Measurements from ENCODE around the gene SIN3B.

SIN3B gene

DNA sequence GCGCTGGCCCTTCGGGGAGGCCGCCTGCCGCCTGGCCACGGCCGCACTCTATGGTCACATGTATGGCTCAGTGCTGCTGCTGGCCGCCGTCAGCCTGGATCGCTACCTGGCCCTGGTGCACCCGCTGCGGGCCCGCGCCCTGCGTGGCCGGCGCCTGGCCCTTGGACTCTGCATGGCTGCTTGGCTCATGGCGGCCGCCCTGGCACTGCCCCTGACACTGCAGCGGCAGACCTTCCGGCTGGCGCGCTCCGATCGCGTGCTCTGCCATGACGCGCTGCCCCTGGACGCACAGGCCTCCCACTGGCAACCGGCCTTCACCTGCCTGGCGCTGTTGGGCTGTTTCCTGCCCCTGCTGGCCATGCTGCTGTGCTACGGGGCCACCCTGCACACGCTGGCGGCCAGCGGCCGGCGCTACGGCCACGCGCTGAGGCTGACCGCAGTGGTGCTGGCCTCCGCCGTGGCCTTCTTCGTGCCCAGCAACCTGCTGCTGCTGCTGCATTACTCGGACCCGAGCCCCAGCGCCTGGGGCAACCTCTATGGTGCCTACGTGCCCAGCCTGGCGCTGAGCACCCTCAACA lies 60.8 kb downstream of the SIN3B start:
- FAIRE-seq: no peak

DNA sequence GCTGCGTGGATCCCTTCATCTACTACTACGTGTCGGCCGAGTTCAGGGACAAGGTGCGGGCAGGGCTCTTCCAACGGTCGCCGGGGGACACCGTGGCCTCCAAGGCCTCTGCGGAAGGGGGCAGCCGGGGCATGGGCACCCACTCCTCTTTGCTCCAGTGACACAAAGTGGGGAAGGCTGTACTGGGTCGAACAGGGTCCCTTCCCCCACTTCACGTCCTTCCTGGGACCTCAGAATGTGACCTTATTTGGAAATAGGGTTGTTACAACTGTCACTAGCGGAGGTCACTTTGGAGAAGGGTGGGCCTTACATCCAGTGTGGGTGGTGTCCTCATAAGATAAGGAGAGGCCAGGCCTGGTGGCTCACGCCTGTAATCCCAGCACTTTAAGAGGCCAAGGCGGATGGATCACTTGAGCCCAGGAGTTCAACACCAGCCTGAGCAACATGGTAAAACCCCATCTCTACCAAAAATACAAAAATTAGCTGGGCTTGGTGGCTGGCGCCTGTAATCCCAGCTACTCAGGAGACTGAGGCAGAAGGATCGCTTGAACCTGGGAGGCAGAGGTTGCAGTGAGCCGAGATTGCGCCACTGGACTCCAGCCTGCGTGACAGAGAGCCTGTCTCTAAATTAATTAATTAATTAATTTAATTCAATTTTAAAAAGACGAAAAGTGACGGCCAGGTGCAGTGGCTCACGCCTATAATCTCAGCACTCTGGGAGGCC lies 61.4 kb downstream of the SIN3B start:
- no peak for FAIRE-seq

DNA sequence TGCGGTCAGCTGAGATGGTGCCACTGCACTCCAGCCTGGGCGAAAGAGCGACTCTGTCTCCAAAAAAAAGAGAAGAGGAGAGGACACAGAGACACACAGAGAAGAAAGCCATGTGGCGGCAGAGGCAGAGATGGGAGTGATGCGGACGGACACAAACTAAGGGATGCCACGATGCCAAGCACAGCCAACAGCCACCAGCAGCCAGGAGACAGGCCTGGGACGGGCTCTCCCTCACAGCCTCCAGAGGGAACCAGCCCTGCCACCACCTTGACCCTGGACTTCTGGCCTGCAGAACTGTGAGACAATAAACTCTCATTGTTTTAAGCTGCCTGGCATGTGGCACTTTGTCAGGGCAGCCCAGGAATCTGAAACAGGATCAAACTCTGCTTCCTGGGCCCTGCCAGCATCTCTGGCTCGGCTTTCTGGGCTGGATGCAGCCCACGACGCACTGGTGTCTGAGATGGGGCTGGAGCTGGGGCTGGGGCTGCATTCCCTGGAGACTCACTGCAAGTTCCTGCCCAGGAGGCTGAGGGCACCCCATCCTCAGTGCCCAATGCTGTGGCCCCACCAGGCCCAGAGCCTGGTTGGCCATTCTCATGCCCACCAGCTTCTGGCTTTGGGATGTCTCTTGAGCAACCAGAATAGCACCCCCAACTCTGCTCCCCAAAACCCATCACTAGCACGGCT lies 62.6 kb downstream of the SIN3B start:
- no peak for FAIRE-seq

DNA sequence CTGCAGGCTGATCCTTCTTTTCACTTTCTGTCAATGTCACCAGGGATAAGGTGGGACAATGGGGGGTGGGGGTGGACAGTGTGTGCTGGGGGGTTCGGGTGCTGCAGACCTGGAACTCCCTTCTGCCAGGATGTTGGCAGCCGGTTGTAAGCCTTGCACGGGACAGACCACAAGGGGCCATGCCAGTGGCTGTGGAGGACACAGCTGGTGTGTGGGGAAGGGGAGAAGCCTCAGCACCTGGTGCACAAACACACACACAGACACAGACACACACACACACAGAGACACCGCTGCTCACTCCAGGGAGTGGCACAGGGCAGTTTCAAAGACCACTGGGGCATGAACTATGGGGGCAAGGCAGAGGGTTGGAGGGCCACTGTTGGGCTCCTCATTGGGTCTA lies 63.2 kb downstream of the SIN3B start:
- no peak for FAIRE-seq

DNA sequence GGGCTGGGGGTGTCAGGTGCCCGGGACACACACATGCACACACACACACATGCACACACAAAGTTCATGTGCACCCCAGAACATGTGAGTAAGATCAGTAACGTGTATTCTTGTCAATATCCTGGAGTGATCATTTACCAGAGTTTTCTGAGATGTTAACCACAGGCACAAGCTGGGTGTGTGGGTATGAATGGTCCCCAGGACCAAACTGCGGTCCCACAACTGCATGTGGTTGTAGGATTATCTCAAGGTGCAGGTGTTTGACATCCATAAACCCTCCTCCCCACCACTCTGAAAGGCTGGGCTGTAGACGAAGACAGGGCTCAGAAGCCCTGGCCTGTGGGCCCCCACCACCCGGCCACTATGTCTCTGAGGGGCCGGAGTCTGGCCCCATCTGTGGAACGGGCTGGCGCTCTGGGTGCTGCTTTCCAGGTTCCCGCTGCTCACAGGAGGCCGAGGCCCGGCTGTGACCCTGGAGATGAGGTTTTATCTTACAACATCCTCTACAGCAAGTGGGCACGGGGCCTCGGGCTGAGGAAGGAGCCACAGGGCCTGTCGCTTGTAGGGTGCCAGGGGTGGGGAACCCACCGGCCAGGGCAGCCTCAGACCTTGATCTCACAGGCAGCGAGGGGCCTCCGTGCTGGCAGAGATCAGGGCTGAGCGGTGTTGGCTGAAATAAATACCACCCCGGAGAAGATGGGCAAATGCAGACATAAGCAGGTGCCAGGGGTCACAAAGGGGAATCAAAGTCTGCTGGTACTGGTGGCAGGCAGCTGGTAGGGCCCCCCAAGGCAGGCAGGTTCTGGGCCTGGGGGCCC lies 63.9 kb downstream of the SIN3B start:
- FAIRE-seq: no peak

DNA sequence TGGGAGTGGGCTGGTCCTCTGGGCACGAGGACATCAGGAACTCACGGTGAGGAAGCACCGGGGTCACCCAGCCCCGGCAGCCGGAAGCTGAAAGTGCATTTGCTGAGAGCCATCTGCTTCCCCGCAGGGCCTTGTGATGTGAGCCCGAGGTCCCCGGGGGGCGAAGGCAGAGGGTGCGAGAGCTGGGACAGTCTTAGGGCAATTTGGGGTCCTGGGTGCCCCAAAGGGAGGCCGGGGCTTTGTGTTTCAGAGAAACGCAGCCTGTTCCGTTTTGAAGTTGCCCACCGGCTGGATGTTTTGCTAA lies 64.4 kb downstream of the SIN3B start:
- FAIRE-seq: no peak

DNA sequence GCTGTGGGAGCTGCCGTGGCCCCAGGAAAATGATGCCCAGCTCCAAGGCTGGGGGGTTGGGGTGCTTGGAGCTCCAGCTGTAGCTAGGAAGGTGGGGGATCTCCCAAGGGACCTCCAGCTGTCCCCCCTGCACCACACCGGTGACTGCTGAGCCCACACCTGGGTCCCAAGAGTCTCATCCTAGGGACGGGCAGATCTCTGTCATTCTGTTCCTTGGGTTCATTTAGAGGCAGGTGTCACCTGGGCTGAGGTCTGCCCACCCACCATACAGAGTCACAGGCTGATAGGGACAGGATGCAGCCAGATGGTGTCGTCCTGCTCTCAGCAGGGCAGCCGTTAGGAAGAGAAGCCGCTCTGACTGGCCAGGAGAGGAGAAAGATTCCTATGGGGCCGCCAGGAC lies 64.9 kb downstream of the SIN3B start:
- FAIRE-seq: no peak

DNA sequence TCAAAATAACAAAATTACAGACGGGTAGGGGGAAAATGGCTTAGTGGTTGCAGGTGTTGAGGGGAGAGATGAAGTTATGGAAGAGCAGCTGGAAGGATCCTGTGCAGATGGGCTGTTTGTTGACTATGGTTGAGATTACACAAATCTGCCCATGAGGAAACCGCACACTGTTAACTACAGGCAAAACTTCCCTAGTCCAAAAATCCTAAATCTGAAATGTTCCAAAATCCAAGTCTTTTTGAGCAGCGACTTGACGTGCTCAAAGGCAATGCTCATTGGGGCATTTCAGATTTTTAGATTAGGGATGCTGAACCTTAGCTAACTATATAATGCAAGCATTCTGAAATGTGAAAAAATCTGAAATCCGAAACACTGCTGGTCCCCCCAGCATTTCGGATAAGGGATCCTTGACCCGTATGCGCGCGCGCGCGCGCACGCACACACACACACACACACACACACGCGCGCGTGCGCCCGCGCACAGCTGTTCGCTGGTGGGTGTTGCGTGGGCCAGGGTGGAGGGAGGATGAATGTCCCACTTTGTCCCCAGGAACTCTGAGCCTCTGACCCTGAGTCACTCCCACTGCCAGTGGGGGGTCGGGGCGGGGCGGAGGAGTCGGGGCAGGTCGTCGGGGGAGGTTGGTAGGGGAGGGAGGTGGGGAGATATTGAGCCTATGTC lies 66.4 kb downstream of the SIN3B start:
- no peak for FAIRE-seq

DNA sequence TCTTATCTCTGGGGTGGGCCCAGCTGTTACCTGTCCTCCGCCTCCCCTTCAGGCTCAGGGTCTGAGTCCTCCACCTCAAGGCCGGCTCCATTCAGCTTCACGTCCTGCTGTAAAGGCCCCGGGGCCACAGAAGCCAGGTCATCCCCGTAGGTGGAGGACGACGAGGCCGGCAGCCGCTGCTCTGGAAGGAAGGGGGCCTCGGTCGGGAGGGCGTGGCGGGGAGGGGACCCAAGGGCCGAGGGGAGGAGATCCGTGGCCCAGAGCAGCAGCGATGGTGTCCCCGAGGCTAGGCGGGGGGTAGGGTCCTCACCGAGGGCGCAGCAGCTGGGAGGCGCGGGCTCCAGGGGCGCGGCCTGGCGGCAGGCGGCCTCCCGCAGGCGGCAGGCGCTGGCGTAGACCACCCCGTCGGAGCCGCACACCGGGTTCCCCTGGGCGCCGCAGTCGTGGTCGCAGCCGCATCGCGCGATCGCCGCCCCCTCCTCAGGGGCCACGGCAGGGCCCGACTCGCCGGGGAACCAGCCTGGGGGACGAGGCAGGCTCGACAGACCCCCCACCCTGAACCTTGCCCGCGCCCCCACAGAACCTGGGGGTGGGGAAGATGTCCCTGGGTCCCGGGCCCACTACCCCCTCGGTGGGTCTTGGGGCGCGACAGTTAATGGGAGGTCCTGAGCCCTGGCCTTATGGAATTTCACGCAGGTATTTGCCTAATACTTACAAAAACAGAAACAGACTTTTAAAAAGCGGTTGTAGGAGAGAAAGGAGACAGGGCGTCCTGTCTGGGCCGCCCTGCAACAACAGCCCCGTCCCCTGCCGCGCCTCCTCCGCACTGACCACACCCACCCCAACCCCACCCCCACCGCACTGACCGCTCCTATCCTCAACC lies 67.2 kb downstream of the SIN3B start:
- FAIRE-seq: no peak

DNA sequence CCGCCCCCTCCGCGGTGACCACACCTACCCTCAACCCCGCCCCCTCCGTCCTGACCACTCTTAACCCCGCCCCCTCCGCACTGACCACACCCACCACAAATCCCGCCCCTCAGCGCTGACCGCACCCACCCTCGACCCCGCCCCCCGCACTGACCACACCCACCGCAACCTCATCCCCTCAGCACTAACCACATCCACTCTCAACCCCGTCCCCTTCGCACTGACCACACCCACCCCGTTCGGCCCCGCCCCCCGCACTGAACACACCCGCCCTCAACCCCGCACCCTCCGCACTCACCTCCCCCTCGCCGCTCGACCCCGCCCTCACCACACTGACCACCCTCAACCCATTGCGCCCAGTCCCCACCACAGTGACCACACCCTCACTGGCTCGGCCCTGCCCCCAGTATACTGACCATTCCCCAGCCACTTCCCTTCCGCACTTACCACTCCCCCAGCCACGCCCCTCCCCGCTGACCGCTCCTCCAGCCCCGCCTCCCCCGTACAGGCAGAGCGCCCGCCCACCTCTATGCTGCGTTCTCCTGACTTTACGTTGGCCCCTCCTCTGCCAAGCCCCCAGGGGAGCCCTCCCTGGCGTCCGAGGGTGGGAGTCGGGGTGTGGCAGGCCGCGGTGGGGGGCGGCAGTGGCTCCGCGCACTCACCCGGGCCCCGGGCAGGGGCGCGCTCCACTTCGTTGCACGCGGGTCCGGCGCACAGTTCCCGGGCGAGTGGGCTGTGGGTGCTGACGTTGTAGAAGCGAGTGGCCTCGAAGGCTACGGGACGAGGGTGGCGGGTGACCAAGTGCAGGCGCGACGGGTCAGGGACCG lies 68.0 kb downstream of the SIN3B start:
- FAIRE-seq: no peak

DNA sequence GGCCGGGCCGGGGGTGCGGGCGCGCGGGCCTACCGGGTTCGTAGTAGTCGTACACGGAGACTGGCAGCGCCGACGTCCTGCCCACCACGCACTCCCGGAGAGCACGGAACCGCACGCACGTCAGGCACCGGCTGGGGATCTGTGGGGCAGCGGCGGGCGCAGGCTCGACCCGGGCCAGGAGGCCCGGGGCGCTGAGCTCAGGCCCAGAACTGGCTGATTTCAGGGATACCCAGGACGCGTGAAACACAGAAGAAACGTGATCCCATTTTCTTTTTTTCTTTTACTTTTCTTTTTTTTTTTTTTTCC lies 68.6 kb downstream of the SIN3B start:
- FAIRE-seq: no peak

DNA sequence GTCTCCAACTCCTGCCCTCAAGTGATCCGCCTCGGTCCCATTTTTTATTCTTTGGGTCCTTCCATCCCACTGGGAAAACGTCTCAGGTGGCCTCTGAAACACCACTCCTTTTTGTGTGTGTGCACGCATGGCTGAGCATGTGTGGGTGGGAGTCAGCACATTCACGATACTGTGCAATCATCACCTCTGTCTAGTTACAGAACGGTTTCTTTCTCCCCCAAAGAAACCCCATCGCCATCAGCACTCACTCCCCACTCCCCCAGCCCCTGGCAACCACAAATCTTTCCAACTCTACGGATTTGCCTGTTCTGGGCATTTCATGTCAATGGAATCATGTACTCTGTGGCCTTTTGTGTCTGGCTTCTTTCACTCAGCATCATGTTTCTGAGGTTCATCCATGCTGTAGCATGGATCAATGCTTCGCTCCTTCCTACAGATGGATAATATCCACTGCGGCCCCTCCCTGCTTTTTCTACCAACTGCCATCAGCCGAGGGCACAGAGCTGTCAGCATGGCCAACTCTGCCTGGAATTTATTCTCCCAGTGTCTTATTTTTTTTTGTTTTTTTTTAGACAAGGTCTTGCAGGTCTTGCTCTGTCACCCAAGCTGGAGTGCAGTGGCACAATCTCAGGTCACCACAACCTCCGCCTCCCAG lies 69.3 kb downstream of the SIN3B start:
- FAIRE-seq: no peak

DNA sequence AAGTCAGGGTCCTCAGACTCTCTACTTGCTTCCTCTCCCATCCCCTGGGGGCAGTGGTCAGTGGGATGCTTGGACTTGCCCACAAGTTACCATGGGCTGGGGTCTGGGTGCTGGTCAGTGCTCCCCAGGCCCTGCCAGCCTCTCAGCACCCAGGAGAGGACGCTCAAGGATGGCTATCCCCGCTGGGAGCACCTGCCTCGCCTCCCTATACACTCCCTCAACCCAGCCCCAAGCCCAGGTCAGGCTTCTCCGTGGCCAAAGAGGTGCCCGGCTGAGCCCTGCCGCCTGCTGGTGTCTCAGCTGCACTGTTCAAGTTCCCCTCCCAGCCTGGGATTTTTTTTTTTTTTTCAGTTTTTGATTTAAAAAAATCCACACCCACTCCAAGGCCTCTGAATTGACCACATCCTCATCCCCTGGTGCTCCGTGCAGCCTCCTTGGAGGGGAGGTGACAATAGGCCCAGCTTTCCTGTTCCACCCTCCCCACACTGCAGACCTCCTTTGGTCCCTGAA lies 70.4 kb downstream of the SIN3B start:
- no peak for FAIRE-seq

DNA sequence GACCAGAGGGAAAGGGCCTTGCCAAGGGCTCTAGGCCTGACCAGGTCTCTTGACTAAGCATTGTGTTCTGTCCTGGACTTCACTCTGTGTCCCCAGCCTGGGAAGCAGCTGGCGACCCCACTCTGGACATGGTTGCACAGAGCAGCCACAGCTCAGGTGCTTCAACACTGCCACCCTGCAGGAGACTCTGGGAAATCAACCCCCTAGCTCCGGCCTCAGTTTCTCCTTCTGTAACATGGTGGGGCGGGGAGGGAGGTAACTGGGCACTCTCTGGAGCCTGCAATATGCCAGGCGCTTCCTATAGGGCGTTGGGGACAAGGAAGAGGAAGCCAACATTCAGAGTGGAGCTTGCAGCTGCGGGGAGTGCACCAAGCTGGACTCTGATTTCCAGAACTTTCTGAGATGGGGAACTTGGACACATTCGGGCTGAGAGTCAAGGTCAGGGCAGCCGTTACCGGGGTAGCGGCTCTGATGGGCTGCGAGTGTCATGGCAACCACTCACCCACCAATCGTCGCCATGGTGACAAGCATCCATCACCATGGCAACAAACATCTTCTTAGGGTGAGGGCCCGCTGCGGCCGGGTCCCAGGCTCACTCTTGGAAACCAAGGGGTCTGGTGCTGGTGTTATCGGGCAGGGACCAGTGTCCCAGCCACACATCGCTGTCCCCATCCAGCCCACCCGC lies 72.4 kb downstream of the SIN3B start:
- FAIRE-seq: no peak

DNA sequence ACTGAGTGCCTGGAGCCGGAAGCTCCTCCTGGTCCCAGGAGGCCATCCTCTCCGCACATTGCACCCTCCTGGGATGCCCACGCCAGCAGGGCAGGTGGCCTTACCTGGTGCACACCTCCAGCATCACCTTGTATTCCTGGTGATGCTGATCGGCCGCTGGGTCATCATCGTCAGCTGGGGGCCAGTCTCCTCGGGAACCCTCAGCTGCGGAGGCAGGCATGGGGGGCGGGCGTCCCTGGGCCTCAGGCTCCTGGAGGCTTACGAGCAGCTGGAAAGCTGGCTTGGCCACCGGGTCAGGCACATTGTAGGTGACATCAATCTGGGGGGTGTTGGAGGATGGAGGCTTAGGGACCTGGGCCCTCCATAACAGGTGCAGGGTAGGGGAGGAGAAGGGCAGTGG lies 73.3 kb downstream of the SIN3B start:
- FAIRE-seq: no peak

DNA sequence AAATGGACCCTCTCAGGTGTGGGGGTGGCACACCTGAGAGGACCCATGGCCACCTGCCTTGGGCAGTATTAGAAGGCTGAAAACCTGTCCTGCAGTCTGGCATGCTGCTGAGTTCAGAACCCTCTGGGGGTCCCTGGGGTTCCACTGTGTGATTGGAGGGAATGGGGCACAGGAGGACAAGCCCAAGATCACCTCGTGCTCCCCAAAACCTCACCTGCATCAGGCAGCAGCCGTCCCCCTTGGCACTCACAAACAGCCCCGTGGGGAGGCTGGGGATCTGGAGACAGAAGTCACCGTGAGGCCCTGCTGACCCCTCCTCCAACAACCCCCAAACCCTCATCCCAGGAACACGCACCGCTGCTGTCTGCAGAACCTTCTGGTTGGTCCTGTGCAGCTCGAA lies 74.1 kb downstream of the SIN3B start:
- FAIRE-seq: no peak

DNA sequence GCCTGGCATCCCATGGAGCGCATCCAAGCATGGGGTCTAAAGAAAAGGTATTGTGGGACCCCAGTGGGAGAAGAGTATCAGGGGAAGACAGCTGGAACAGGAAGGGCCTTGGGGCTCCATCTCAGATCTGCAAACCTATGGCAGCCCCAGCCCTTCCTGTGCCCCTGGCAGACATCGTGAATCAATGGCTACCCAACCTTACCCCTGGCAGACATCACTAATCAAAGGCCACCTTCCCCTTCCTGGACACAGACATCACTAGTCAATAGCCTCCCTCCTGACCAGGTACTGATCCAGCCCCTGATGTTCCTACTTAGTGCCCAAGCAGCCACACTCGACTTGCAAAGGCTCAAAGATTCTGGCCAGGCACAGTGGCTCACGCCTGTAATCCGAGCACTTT lies 75.4 kb downstream of the SIN3B start:
- FAIRE-seq: no peak

DNA sequence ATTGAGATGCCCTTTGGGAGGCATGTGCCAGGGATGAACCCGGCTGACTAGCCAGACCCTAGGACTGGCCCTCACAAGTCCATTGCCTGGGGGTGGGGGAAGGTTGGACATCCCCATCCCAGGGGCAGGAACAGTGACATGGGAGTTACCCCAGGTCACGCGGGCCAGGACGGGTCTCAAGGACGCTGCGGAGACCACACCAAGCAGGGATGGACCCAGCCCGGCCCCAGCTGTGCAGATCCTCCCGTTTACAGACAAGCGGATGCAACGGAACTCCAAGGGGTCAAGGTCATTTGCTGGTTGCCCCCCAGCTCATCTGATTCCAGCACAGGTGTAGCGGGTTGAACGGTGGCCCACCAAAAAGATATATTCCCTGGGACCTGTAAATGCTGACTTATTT lies 79.6 kb downstream of the SIN3B start:
- no peak for FAIRE-seq

DNA sequence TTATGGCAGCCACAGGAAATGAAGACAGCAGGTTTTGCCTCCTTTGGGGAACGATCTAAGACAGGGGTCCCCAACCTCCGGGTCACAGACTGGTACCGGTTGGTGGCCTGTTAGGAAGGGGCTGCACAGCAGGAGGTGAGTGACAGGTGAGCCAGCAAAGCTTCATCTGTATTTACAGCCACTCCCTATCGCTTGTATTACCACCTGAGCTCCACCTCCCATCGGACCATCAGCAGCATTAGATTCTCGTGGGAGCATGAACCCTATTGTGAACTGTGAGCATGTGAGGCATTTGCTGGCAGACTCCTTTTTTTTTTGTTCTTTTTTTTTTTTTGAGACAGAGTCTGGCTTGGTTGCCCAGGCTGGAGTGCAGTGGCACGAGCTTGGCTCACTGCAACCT lies 81.8 kb downstream of the SIN3B start:
- no peak for FAIRE-seq

DNA sequence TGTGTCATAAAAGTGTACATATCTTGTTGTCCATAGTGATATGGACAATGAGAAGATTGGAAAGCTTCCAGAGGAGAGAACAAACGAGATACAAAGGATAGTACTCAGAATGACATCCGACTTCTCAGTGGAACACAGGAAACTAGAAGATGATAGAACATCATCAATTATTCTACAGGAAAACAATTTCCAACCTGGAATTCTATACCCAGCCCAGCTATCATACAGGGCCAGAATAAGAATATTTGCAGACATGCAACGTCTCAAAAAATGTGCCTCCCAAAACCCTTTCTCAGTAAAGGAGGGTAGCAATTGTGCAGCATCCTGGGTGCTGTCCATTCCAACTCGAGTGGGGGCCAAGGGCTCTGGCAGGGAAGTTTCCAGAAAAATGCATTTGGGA lies 83.6 kb downstream of the SIN3B start:
- FAIRE-seq: no peak
